ENCODE results near the gene SNTG2.

Gene SNTG2

DNA sequence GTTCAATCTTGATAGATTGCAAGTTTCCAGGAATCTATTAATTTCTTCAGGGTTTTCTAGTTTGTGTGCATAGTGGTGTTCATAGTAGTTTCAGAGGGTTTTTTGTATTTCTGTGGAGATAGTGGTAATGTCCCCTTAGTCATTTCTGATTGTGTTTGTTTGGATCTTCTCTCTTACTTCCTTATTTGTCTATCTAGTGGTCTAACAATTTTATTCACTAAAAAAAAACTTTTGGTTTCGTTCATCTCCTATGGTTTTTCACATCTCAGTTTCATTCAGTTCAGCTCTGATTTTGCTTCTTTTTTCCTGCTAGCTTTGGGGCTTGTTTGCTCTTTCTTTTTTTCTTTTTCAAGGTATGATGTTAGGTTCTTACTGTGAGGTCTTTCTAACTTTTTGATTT, 94.5 kb downstream of the SNTG2 start:
- H3K27ac Mint-ChIP-seq: no peak overlapping the region
- no peaks in the 10 kb centered on the region for H3K36me3 Mint-ChIP-seq (ENCODE audit: low read depth)
- H3K9me3 Mint-ChIP-seq: peaks cover 51% of the 10 kb centered on the region
- peaks cover 8% of the 10 kb centered on the region for H3K27me3 Mint-ChIP-seq (ENCODE audit: low read depth)
- no peaks in the 10 kb centered on the region for H3K4me1 Mint-ChIP-seq
- H3K4me3 Mint-ChIP-seq: no peak overlapping the region
- TF ChIP-seq, protein P1, sequence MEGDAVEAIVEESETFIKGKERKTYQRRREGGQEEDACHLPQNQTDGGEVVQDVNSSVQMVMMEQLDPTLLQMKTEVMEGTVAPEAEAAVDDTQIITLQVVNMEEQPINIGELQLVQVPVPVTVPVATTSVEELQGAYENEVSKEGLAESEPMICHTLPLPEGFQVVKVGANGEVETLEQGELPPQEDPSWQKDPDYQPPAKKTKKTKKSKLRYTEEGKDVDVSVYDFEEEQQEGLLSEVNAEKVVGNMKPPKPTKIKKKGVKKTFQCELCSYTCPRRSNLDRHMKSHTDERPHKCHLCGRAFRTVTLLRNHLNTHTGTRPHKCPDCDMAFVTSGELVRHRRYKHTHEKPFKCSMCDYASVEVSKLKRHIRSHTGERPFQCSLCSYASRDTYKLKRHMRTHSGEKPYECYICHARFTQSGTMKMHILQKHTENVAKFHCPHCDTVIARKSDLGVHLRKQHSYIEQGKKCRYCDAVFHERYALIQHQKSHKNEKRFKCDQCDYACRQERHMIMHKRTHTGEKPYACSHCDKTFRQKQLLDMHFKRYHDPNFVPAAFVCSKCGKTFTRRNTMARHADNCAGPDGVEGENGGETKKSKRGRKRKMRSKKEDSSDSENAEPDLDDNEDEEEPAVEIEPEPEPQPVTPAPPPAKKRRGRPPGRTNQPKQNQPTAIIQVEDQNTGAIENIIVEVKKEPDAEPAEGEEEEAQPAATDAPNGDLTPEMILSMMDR (IDR thresholded peaks at IDR 0.05; ENCODE audit: unreplicated experiment in 3 of 3): no peak

DNA sequence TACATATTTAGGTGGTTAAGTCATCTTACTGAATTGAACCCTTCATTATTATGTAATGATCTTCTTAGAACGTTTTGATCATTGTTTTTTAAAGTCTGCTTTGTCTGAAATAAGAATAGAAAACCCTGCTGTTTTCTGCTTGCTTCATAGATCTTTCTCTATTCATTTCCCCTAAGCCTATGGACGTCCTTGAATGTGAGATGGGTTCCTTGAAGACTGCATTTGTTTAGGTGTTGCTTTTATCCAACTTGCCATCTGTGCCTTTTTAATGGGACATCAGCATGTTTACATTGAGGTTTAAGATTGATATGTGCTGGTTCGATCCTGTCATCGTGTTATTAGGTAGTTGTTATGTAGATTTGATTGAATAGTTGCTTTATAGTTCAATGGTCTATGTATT, 95.4 kb downstream of the SNTG2 start:
- H3K27me3 Mint-ChIP-seq (ENCODE audit: low read depth): no peaks in the 10 kb centered on the region
- no peaks in the 10 kb centered on the region for H3K36me3 Mint-ChIP-seq (ENCODE audit: low read depth)
- H3K27ac Mint-ChIP-seq: no peak overlapping the region
- H3K9me3 Mint-ChIP-seq: peaks cover 51% of the 10 kb centered on the region
- TF ChIP-seq, protein P1 (IDR thresholded peaks at IDR 0.05; ENCODE audit: unreplicated experiment in 3 of 3): no peak
- no peaks in the 10 kb centered on the region for H3K4me1 Mint-ChIP-seq
- no peak overlapping the region for H3K4me3 Mint-ChIP-seq

DNA sequence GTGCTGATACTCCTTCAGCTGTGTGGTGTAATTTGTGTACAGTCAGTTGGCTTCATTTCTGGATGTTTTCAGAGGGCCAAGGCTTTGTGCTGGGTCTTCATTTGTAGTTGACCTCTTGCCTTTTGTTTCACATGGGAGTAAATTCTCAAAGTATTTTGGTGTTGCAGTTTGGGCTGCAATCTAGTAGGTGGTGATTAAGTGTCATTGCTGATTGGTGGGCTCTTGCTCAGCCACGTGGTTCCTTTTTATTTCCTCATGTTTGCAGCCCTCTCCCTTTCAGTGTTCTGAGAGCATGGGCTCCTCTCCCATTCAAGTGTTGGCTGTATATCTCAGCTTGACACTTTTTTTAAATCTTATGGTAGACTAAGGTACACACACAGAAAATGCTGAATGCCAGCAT, 96.8 kb downstream of the SNTG2 start:
- TF ChIP-seq, protein P1 (IDR thresholded peaks at IDR 0.05; ENCODE audit: unreplicated experiment in 3 of 3): no peak
- Mint-ChIP-seq H3K36me3 (ENCODE audit: low read depth) (no peaks in the 10 kb centered on the region), H3K27me3 (ENCODE audit: low read depth) (no peaks in the 10 kb centered on the region), H3K9me3 (peaks cover 47% of the 10 kb centered on the region), H3K4me3 (no peak overlapping the region), H3K4me1 (peaks cover 5% of the 10 kb centered on the region), H3K27ac (no peak overlapping the region)

GRCh38 chr2:1049691-1050090, 99.0 kb downstream of the SNTG2 start:
- Mint-ChIP-seq H3K36me3 (ENCODE audit: low read depth) (no peaks in the 10 kb centered on the region), H3K27ac (no peak overlapping the region), H3K4me1 (peaks cover 21% of the 10 kb centered on the region), H3K4me3 (no peak overlapping the region), H3K27me3 (ENCODE audit: low read depth) (no peaks in the 10 kb centered on the region), H3K9me3 (peaks cover 35% of the 10 kb centered on the region)
- TF ChIP-seq, protein P1 (IDR thresholded peaks at IDR 0.05; ENCODE audit: unreplicated experiment in 3 of 3): no peak

GRCh38 chr2:1051075-1051474, 100.4 kb downstream of the SNTG2 start:
- H3K27me3 Mint-ChIP-seq (ENCODE audit: low read depth): peaks cover 10% of the 10 kb centered on the region
- H3K4me3 Mint-ChIP-seq: no peak overlapping the region
- TF ChIP-seq, protein P1 (IDR thresholded peaks at IDR 0.05; ENCODE audit: unreplicated experiment in 3 of 3): peak in 2 of 3 experiments; percentile 35 to 38

DNA sequence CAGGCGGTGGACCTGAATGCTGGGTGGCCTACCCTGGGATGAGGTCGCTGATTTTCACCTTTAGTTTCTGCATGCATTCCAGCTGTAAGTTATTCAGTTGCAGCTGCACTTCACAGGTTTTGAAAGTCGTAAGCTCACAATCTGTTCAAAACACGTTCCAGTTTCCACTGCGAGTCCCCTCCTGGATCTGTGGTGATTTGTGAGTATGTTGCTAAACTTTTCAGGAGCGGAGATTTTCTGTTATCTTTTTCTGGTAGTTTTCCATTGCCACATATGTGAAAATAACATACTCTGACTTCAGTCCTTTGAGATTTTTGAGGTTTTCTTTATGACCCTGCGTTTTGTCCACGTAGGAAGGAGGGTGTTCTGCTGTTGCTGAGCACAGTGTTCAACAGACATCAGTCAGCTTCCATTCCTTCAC, 102.1 kb downstream of the SNTG2 start:
- H3K4me3 Mint-ChIP-seq: peak overlapping the region in 1 of 3 experiments; percentile 1
- TF ChIP-seq, protein P1 (IDR thresholded peaks at IDR 0.05; ENCODE audit: unreplicated experiment in 3 of 3): no peak
- peaks cover 10% of the 10 kb centered on the region for H3K27me3 Mint-ChIP-seq (ENCODE audit: low read depth)
- no peaks in the 10 kb centered on the region for H3K36me3 Mint-ChIP-seq (ENCODE audit: low read depth)
- H3K4me1 Mint-ChIP-seq: peaks cover 25% of the 10 kb centered on the region
- peak overlapping the region; percentile 4 to 13 (median 11) for H3K27ac Mint-ChIP-seq
- peaks cover 13% of the 10 kb centered on the region for H3K9me3 Mint-ChIP-seq

More at GRCh38 chr2:1051075-1051474, 100.4 kb downstream of the SNTG2 start:
- H3K9me3 Mint-ChIP-seq: peaks cover 24% of the 10 kb centered on the region
- H3K36me3 Mint-ChIP-seq (ENCODE audit: low read depth): no peaks in the 10 kb centered on the region
- no peak overlapping the region for H3K27ac Mint-ChIP-seq
- H3K4me1 Mint-ChIP-seq: peaks cover 25% of the 10 kb centered on the region

Measured in nephron (organoid).